ENCODE data around the gene MYL12B.
A peak's percentile ranks its signal among the peaks of the same experiment; 100 is the strongest.
"Not testable (repeated sequence)": the region's sequence is repeated elsewhere in the genome, so short reads cannot be mapped to it uniquely, and the experiment has no call there.

MYL12B gene

DNA sequence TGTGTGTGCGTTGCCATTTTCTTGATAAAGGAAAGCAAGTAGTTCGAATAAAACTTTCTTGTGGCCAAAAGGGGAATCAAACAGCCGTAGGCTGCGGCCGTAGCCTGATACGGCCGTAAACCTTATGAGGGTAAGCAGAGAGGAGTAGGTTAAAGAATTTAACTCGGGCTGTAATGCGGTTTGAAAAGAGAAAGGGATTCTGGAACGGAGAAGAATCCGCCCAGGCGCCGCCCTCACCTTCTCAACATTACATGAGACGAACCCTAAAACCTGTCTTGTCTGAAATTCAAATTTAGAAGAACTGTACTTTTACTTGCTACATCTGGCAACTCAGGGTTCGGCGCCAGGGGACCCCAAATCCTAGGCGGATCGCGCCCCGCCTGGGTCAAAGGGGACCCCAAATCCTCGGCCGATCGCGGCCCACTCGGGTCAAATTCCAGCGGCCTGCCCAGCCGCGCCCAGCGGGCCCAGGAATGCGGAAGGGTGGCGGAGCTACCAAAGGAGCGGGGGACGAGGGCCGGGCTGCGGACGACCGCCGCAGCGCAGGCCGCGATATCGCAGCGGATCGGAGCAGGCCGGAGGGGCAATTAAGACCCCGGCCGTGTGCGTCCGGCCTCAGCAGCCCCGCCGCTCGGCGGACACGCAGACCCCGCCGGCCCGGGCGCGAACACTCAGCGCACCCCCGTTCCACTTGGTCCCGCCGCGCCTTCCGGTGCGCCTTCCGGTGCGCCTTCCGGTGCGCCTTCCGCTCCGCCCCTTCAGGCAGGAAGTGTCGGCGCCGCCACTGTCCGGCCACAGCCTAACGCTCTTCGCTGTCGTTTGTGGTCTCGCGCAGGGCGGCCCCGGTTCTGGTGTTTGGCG lies at the start of gene MYL12B:
Gene MYL12B, plus strand, starts transcription at position 761 of the 861 bp plus-strand sequence. CDS start 10,766 bp downstream, outside the sequence.
- peak; percentile 83 for DNase-seq

DNA sequence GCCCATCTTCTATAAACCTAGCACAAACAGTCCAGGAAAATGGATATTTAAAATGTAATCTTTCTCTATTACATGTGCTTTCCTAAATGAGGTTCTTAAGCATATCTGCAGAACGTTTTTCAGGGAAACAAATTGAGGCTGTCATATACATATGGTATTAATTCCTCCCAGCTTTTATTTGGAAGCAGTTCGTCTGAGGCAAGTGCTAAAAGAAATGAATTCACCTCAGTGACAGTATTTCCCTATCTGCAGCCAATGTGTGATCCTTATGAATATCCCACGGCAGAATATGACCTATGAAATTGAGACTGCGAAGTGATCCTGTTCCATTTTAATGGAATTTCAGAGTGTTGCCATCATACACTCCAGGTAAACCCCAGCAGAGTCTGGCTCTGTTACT lies 49.3 kb upstream of the MYL12B start:
- no peak for DNase-seq

DNA sequence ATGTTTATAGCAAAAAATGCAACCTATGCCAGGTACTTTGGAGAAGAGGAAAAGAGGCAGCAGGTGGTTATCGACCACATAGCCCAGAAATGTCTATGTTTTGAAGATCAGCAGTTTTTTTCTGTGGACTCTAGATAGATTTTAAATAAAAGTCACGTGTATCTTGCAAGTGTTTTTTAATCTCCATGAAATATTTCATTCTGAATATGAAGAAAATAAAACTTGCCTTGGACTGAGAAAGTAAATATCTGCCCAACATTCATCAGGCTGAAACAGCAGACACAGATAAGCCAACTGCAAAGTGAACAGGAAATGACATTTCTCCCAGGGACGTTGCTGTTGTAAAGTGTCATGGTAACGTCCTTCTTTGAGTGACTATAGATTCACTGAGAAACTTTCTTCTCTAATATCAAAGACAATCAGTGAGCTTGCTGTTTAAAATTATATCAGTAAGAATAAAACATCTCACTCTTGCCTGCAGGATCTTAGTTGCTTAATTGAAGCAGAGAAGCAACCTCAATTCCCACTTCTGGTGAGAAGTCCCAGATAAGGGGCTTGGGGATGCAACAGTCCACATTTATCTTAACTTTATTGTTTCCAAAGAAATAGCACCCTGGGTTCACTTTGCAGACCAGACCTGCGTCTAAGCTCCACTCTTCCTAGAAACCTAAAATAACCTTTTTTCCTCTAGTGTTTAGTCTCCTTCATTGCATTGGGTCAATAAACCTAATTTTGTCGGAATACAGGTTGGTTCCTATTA lies 48.5 kb upstream of the MYL12B start:
- no peak for DNase-seq

DNA sequence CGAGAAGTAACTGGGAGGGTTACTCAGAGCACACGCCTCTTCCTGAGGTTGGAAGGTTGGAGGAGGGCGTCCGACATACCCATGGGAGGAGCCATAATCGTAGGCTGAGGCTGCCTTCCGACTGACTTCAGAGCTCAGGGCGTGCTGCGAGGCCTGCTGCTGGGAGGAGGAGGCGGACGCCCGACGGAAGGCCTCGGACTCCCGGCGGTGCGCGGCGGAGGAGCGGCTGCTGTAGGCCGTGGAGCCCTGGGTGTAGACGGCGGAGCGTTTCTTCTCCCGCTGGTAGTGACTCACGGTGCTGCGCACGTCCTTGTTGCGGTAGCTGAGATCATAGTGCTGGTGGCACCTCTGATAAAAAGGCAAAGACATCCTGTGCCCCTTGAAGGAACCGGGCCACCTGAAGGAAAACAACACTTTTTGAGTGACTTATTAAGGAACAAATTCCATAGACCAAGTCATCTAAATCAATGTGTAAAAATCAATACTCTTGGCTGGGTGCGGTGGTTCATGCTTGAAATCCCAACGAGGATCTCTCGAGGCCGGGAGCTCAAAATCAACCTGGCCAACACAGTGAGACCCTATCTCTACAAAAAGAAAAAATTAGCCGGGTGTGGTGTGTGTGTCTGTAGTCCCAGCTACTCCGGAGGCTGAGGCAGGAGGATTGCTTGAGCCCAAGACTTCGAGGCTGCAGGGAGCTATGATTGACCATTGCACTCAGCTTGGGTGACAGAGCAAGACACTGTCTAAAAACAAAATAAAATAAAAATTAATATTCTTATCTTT lies 46.9 kb upstream of the MYL12B start:
- no peak for DNase-seq

DNA sequence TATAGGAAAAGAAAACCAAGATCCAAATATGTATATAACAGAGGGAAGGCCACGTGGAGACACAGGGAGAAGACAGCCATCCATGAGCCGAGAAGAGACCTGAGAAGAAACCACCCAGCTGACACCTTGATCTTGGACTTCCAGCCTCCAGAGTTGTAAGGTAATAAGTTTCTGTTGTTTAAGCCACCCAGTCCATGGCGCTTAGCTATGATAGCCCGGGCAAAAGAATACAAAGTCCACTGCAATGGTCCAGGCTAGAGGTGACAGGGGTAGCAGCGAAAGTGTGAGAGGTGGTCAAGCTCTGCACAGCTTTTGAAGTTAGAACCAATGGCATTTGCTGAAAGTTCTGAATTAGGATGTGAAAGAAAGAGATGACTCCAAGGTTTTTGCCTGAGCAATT lies 44.9 kb upstream of the MYL12B start:
- DNase-seq: no peak

DNA sequence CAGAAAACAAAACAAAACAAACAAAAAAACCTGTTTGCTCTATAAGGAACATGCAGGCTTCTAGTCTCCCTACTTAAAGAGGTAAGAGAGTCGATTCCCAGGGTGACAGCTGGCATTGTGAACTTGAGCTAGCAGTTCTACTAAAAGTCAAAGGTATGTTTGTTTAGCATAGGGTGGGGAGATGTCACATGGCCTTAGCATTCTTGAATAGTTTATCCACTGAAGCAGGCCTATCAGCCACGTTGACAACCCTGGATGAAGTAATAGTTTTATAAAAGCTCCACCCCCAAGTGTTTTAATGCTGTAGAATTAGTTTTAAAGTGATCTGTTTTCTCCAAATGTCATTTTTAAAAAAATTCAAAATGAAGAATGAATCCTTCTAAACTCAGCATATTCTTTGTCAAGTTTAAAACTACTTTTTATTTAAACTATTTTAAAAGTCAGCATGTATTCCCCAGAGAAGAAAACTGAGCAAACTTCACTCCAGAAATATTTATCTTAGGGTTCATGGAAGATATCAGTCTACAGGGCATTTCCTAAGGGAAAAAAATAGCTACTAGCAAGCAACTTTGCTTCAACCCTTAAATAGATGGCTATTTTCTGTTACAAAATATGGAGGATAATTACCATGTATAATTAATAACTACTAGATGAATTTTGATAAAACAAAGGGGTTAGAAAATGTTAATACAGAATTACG lies 43.8 kb upstream of the MYL12B start:
- no peak for DNase-seq

DNA sequence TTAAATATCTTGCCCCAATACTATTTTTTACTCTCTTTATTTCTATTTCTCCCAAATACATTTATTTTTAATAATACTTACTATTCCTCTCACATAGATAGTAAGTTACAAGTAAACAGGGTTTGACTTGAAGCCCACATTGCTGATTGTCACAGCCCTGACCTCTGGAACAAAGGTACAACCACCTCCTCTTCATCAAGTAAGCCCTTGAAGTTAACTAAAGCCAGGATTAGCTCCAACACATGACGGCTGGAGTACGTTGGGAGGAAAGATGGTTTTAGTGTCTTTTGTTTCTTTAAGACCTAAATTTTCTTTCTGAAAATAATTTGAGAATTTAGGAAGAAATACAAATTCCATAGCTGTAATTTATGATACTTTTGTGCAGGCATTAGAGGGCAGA lies 43.1 kb upstream of the MYL12B start:
- DNase-seq: no peak

DNA sequence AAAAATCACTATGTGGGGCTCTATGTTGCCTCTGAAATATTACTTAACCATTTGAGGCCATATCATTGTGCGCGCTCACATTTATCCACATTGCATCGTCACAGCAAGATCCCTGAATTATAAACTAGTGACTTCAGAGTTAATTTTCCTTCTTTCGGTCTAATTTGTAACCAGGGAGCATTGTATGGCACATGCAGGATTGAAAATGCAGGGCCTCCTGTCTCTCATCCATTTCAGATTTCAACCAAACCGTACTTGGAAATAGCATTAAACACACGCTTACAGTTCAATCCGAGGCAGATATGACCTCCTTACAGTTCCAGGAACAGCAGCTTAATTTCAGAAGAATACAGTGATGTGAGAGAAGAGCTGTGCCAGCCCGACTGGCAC lies 42.7 kb upstream of the MYL12B start:
- DNase-seq: no peak

DNA sequence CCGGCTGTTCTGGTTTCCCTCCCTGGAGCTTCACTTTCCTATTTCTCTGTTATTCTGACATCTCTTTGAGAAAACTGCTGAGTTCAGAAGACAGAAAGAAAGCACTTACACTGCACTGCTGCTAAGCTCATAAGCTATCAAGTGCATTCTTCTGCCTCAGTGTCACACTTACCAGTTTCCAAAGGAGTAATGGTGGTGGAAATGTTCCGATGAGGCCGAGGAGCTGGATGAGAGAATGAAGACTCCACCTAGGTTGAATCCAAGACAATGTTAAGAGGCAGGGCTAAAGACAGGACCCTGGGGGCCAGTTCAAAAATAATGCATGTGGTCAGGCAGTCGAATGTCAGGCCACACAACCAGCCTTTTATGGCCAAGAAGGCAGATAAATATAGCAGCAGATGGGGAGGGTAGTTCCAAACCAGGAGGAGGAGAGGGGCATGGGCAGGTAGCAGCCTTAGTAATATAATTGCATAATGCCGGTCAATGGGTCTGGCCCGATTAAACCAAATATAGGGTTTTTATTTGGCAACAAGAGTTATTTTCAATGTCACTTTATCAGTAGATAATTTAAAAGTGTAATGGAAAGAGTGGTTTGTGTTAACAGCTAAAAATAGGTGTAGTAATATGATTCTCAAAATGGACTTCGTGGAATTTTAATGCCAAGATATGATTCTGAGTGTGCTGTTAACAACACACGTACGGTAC lies 42.1 kb upstream of the MYL12B start, which contains the start of gene MYOM1:
Gene MYOM1, minus strand, starts transcription at position 338 of the 705 bp plus-strand sequence. CDS start 4,745 bp downstream, outside the sequence.
- DNase-seq: no peak

DNA sequence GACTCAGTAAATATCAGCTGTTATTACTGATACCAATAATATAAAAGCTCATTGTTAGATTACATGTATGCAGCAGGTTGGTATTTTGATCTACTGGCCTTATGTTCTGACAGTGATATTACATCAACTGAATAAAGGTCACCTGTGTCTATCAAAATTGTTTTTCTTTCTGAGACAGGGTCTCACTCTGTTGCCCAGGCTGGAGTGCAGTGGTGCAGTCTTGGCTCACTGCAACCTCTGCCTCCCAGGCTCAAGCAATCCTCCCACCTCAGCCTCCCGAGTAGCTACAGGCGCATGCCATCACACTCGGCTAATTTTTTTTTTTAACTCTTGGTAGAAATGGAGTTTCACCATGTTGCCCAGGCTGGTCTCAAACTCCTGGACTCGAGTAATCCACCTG lies 41.1 kb upstream of the MYL12B start:
- not testable (repeated sequence) for DNase-seq

DNA sequence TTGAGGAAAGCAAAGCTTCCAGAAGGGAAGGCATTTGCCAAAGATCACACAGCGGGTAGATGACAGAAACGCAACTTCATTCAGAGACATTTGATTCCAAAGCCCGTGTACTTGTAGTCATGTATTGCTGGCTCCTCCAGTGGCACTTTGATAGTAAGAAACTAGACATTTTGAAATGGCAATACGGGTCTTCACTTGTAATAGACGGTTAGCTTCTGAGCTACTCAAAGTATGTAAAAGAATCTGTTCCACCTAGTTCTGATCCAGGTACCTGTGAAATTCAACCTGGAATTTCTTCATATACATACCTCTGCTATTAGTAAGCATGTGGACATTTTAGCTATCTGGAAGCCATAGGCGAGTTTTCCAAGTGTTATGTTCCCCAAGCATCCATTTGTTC lies 40.4 kb upstream of the MYL12B start:
- no peak for DNase-seq

DNA sequence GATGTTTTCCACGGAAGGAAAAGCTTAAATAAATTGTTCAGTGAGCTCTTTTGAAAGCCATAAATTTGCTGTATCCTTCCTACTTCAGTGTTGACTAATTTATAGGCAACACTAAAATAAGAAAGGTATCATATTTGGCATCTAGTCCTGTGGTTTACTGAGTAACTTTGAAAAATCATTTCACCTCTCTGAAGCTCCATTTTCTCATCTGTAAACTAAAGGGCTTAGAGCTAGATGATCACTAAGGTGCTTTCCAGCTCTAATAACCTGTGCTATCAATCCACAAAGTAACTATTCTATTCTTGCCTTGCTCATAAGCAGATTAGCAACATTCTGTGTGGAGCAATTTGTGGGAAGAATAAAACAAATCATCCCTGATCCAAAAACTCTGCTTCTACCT lies 38.6 kb upstream of the MYL12B start:
- no peak for DNase-seq

DNA sequence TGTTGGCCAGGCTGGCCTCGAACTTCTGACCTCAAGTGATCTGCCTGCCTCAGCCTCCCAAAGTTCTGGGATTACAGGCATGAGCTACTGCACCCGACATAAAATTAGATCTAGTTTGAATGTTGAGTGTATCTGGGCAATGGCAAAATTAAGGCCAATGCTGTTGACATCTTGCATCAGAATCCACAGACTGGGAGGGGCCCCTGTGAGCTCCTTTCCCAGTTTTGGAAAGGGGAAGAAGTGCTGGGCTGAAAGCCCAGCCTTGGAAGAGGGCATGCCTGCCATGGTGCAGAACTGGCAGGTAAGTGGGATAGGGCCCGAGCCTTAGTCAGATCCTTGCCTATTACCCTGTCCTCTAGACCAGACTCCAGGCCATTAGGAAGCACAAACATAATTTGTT lies 37.7 kb upstream of the MYL12B start:
- DNase-seq: no peak

DNA sequence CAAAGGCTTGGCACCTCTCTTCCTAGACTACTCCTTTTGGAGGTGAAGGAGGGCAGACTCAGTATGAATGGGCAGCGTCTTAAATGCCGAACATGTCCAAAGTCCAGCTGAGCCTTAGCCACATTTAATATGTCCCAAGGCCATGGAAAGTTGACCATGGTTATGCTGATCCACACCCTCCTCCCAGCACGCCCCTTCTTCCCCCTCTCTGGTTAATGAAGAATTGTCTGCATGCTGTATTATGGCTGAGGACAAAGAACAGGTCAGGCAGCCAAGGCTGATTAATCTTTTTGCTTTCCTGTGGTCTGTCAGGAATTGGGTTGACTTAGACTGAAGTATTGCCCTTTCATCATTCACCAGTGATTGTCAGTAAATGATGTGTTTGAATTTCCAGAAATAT lies 36.3 kb upstream of the MYL12B start:
- no peak for DNase-seq

DNA sequence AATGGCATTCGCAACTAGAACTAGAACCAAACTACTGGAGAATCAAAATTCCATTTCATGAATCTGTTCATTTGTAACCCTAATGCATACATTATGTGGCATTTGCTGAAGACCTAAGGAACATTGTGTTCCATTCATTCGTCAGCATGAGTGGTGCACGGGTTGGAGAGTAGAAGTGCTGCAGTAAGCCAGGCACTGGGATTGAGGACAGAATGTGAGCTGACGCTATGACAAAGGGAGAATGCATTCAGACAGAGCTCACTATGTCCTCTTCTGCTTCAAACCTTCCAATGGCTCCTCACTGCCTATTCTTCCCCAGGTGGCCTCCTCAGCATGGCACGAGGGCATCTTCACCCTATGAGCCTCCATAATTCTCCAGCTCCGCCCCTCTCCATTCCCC lies 35.9 kb upstream of the MYL12B start:
- DNase-seq: no peak

DNA sequence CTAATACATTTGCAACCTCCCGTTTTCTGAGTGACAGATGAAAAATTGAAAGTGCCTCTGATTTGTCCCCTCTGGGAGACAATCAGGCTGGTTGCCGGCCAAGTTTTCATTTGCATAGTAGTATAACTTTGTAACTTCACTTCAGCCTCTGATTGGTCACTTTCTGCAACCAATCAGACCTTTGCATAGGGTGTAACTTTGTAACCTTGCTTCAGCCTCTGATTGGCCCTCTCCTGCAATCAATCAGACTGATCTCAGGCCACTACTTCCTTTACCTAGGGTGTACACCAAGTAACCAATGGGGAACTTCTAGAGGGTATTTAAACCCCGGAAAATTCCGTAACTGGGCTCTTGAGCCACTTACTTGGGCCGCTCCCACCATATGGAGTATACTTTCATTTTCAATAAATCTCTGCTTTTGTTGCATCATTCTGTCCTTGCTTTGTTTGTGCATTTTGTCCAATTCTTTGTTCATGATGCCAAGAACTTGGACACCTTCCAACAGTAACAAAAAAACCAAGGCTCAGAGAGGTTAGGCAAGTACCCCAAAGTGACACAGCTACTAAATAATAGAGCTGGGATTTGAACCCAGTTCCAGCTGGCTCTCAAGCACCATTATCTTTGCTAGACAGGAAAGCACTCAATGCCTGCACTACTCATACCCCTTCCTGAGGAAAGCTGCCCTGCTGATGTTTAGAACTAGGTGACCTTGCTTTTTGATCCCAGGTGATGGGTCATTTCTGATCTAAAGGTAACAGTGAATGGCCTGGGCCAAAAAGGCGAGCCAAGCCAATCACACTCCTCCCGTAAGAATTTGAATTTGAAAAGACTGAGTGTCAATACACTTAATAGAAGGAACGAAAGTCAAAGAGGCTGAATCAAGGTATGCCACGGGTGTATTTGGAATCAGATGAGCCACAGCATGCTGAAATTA lies 31.3 kb upstream of the MYL12B start:
- DNase-seq: no peak

DNA sequence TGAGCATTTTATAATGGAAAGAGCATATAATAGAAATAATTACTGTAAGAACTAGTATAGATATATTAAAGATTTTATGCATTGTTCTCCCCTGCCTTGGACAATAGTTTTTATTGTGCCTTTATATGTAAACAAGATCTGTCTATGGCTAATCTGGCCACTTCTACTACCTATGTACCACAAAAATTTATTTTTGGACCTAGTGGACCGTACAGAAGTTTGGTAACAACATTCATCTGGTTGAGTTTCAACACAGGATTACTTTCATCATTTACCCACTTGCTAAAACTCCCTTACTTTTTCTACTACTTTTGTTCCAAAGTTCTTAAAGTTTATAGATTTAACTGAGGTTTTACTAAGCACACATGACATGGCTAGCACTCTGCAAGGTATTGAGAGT lies 28.9 kb upstream of the MYL12B start:
- no peak for DNase-seq

DNA sequence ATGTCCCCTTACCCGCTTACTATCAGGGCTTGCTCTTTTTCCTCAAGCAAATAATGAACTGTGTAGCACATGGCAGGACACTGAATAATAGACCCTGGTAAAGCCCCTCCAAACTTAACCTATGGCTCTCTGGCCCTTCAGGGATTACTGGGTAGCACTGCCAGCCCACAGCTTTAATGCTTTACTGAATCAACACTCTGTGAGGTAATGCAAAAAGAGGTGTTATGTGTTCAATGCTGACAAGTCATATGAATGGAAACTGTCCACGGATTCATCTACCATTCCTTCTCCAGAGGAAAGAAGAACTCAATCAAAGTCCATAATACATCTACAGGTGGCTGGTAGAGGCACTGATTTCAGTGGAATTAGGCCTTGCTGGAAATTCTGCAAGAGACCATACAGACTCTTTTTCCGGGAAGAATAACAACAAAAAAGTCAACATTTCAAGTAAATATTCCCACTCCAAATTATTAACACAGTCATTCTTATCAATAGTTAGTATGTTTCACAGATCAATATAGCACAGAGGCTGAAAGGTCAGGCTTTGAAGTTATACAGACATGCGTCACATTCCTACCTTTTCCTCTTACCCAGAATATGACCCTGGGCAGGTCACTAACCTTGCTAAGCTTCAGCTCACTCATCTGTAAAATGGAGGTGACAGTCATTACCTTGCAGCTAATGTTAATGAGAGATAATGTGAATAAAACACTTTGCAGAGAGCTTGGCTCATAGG lies 28.3 kb upstream of the MYL12B start:
- no peak for DNase-seq

DNA sequence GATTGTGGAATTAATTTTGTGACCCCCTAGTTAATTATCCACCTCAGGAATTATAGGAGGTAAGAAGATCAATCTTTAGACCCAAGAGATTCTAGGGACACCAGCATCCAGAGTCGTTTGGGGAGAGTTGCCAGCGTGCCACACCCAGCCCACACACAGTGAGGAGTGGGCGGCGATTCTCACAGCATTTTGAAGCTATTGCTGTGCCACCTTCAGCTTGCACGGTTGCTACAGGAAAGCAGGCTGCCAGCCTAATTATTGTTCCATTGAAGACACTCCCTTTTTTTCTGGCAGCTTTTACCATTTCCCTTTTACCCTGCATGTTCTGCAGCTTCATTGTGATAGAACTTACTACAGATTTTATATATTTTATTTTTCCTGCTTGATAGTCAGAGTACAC lies 27.5 kb upstream of the MYL12B start:
- no peak for DNase-seq

DNA sequence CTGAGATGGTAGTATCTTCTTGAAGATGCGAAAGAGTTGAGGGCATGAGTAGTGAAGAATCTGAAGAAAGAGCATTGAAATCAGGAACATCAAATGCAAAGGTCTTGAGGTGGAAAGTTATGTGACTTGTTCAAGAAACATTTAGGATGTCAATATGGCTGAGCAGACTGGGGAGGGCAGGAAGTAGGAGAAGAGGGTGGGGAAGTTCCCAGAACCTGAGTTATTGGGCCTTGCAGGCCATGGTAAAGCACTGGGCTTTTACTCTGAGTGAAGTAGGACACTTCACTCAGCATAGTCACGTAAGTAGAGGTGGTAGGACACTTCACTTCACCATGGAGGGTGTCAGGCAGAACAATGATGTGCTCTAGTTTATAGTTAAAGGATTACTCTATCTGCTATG lies 26.1 kb upstream of the MYL12B start:
- DNase-seq: no peak

Measured in stimulated activated CD8-positive, alpha-beta memory T cell treated with anti-CD3 and anti-CD28 coated beads, Interleukin-4, amount 100 ng/mL, for 48 hours (primary cell).